Middle frontal gyrus (tissue), 1 donor: ENCODE data around the gene SNED1.
A peak's percentile ranks its signal among the peaks of the same experiment; 100 is the strongest.

Experiments used
- DNase-seq: peaks from one replicate; pipeline ENCODE4 v3.0.0-alpha.2; 2015; ENCODE audit warnings: low spot score; ENCODE audit errors: extremely low spot score

SNED1 gene

GRCh38 chr2:241047253-241048010, 49.0 kb downstream of the SNED1 start:
- DNase-seq: no peak

- no peak for DNase-seq
Observed at GRCh38 chr2:241048149-241048948, 49.9 kb downstream of the SNED1 start.

- no peak for DNase-seq
Observed at GRCh38 chr2:241048949-241049343, 50.5 kb downstream of the SNED1 start.

- DNase-seq: no peak
Observed at GRCh38 chr2:241049739-241050623, 51.6 kb downstream of the SNED1 start.

- DNase-seq: no peak
Observed at GRCh38 chr2:241050624-241051577, 52.5 kb downstream of the SNED1 start.

- DNase-seq: no peak
Observed at GRCh38 chr2:241051578-241052487, 53.4 kb downstream of the SNED1 start.

GRCh38 chr2:241052677-241053360, 54.4 kb downstream of the SNED1 start:
- no peak for DNase-seq

- no peak for DNase-seq
Observed at GRCh38 chr2:241053576-241054251, 55.3 kb downstream of the SNED1 start.

GRCh38 chr2:241061275-241061674, 62.9 kb downstream of the SNED1 start:
- DNase-seq: peak; percentile 20

- DNase-seq: no peak
Observed at GRCh38 chr2:241062389-241063092, 64.1 kb downstream of the SNED1 start.

GRCh38 chr2:241063093-241063551, 64.7 kb downstream of the SNED1 start:
- no peak for DNase-seq

- DNase-seq: no peak
Observed at GRCh38 chr2:241063587-241063986, 65.2 kb downstream of the SNED1 start.

GRCh38 chr2:241064008-241064801, 65.8 kb downstream of the SNED1 start:
- DNase-seq: no peak

GRCh38 chr2:241064802-241065354, 66.5 kb downstream of the SNED1 start:
- DNase-seq: no peak

GRCh38 chr2:241065355-241065803, 67.0 kb downstream of the SNED1 start:
- no peak for DNase-seq

GRCh38 chr2:241066171-241066892, 67.9 kb downstream of the SNED1 start:
- DNase-seq: no peak
